ENCODE data around the gene CD2BP2.
A peak's percentile ranks its signal among the peaks of the same experiment; 100 is the strongest.
"Not testable (repeated sequence)": the region's sequence is repeated elsewhere in the genome, so short reads cannot be mapped to it uniquely, and the experiment has no call there.

CD2BP2 gene

DNA sequence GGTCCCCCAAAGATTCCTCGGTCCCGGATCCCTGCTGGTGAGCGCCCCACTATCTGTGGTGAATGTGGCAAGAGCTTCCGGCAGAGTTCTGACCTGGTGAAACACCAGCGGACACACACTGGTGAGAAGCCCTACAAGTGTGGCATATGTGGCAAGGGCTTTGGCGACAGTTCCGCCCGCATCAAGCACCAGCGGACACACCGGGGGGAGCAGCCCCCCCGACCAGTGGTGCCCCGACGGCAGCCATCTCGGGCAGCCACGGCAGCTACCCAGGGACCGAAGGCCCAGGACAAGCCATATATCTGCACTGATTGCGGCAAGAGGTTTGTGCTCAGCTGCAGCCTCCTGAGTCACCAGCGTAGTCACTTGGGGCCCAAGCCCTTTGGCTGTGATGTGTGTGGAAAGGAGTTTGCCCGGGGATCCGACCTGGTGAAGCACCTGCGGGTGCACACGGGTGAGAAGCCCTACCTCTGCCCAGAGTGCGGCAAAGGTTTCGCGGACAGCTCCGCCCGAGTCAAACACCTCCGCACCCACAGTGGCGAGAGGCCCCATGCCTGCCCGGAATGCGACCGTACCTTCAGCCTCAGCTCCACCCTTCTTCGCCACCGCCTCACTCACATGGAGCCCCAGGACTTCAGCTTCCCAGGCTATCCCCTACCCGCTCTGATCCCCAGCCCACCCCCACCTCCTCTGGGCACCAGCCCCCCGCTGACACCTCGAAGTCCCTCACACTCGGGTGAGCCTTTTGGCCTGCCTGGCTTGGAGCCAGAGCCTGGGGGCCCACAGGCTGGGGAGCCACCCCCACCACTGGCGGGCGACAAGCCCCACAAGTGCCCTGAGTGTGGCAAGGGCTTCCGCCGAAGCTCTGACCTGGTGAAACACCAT is 42.9 kb upstream of the CD2BP2 start:
- no peak overlapping the region for H3K4me3 ChIP-seq (ENCODE audit: low read depth, low read length)
- TF ChIP-seq, protein P1, sequence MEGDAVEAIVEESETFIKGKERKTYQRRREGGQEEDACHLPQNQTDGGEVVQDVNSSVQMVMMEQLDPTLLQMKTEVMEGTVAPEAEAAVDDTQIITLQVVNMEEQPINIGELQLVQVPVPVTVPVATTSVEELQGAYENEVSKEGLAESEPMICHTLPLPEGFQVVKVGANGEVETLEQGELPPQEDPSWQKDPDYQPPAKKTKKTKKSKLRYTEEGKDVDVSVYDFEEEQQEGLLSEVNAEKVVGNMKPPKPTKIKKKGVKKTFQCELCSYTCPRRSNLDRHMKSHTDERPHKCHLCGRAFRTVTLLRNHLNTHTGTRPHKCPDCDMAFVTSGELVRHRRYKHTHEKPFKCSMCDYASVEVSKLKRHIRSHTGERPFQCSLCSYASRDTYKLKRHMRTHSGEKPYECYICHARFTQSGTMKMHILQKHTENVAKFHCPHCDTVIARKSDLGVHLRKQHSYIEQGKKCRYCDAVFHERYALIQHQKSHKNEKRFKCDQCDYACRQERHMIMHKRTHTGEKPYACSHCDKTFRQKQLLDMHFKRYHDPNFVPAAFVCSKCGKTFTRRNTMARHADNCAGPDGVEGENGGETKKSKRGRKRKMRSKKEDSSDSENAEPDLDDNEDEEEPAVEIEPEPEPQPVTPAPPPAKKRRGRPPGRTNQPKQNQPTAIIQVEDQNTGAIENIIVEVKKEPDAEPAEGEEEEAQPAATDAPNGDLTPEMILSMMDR (IDR thresholded peaks at IDR 0.05; ENCODE audit: low read depth, low read length), result no peak
- H3K36me3 ChIP-seq, result peaks cover 29% of the 10 kb centered on the region
- no peaks in the 10 kb centered on the region for H3K9me3 ChIP-seq (ENCODE audit: severe bottlenecking)
- H3K27me3 ChIP-seq (ENCODE audit: insufficient read depth, low read depth, severe bottlenecking), result no peaks in the 10 kb centered on the region
- no peak overlapping the region for H3K27ac ChIP-seq
- no peak for DNase-seq

DNA sequence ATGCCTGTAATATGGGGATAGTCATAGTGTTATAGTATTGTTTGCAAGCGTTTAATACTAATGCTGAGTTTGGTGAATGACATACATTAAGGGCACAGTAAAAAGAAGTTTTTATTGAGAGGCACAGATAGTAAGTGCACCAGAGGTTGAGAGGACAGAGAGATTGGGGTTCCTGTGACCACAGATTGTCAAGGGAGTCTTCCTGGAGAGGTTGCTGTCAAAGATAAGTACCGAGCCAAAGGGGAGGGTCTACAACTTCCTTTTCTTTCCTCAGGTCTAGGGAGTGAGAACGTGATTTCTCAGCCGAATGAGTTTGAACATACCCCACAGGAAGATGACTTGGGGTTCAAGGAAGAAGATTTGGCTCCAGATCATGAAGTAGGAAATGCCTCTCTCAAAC is 41.9 kb upstream of the CD2BP2 start:
- Histone ChIP-seq H3K9me3 (ENCODE audit: severe bottlenecking) (no peaks in the 10 kb centered on the region), H3K27ac (0 out of 2 replicates have a peak overlapping the region, but pooled peaks have one; percentile 8), H3K36me3 (peaks cover 29% of the 10 kb centered on the region), H3K27me3 (ENCODE audit: insufficient read depth, low read depth, severe bottlenecking) (no peaks in the 10 kb centered on the region), H3K4me3 (ENCODE audit: low read depth, low read length) (no peak overlapping the region)
- DNase-seq, result no peak
- TF ChIP-seq, protein P1 (IDR thresholded peaks at IDR 0.05; ENCODE audit: low read depth, low read length), result no peak

DNA sequence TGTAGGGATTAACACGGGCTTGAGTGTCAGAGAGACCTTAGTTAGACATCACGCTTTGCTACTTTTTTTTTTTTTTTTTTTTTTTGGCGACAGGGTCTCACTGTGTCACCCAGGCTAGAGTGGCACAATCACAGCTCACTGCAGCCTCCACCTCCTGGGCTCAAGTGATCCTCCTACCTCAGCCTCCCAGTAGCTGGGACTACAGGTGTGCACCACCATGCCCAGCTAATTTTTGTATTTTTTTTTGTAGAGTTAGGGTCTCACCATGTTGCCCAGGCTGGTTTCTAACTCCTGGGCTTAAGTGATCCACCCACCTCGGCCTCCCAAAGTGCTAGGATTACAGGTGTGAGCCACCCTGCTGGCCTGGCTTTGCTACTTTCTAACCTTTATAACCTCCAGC is 41.5 kb upstream of the CD2BP2 start:
- Histone ChIP-seq H3K27ac (0 out of 2 replicates have a peak overlapping the region, but pooled peaks have one; percentile 8), H3K4me3 (ENCODE audit: low read depth, low read length) (peak overlapping the region; percentile 74), H3K36me3 (peaks cover 29% of the 10 kb centered on the region)
- not testable (repeated sequence) for DNase-seq; H3K9me3 ChIP-seq (ENCODE audit: severe bottlenecking); H3K27me3 ChIP-seq (ENCODE audit: insufficient read depth, low read depth, severe bottlenecking)

DNA sequence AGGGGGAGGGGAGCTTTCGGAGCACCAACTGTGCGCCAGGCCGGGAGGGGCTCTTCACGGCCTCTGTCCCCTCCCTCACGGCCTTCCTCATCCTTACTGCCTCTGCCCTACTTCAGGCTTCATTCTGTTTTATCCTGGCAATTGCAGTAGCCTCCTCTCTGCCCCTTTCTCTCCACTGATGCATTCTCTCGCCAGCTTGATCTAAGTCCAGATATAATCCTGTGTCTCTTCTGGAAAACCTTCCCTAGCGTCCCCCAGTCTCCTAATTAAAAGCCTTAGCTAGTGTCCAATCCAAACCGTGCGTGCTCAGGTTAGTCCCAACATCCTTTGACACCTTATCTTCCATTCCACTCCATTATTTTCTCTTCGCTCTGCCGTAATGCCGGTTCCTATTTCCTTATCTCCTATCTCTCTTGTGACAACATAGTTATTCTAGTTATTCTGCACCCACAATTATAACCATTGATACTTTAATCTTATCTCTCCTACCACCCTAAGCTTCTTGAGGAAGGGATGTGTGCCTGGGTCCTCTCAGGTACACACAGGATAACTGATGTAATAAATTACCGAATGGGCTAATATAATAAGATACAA is 41.0 kb upstream of the CD2BP2 start:
- Histone ChIP-seq H3K4me3 (ENCODE audit: low read depth, low read length) (peak overlapping the region; percentile 74), H3K36me3 (peaks cover 29% of the 10 kb centered on the region), H3K27me3 (ENCODE audit: insufficient read depth, low read depth, severe bottlenecking) (no peaks in the 10 kb centered on the region), H3K27ac (peak overlapping the region; percentile 98), H3K9me3 (ENCODE audit: severe bottlenecking) (no peaks in the 10 kb centered on the region)
- DNase-seq, result no peak
- TF ChIP-seq, protein P1 (IDR thresholded peaks at IDR 0.05; ENCODE audit: low read depth, low read length), result no peak

DNA sequence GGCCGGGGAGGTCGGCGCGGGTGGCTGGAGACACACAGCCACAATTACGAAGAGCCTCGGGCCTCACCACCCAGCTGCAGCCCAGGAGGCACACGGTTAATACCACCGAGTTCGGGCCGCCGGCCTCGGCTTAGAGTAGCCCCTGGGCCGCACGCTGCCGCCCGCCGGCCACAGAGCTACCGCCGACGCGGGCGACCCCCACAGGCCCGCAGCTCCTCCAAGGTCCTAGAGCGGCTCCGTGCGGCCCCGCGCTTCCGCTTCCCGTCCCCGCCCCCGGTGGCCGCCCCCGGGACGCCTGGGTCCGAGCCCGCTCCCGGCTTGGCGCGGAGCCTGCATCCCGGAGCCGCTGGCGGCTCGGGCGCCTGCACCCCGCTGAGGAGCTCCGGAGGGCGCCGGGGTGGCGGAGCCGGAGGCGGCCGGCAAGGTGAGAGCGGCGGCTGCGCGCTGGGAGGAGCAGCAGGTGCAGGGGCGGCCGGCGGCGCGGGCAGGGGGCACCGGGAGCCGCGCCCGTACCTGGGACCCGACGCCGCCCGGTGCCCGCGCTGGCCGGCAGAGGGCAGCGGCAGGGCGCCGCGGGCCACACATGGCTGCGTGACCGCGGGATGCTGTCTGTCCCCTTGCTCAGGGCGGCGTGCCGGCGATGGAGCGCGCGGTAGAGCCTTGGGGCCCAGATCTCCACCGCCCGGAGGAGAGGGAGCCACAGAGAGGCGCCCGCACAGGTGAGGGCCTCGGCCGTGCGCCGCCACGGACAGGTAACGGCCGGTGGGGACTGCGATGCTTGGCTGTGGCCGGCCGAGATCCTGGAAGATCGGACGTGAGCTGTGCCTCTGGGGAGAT is 40.3 kb upstream of the CD2BP2 start, which contains the start of gene ZNF48:
ZNF48 (plus strand) TSS at position 266 of the 837 bp plus-strand sequence; CDS start at position 641, 375 bp downstream.
- DNase-seq, result peak; percentile 92
- TF ChIP-seq, protein P1 (IDR thresholded peaks at IDR 0.05; ENCODE audit: low read depth, low read length), result peak; percentile 64
- H3K4me3 ChIP-seq (ENCODE audit: low read depth, low read length), result peak within 1 kb of the TSS; percentile 74
- H3K9me3 ChIP-seq (ENCODE audit: severe bottlenecking), result no peaks in the 10 kb centered on the region
- H3K27me3 ChIP-seq (ENCODE audit: insufficient read depth, low read depth, severe bottlenecking), result no peaks in the 10 kb centered on the region
- peak within 1 kb of the TSS; percentile 98 for H3K27ac ChIP-seq
- peaks cover 29% of the 10 kb centered on the region for H3K36me3 ChIP-seq
